Activated T-helper 2 cell treated with anti-CD3 and anti-CD28 coated beads, Interferon-gamma antibody, Interleukin-2, Interleukin-4, amounts not matched to agents 10 μg/mL and 5 μg/mL and 100 μg/mL, durations not matched to agents 14 hours and 24 hours and 36 hours (primary cell): Measurements from ENCODE around the gene TRAF3IP3. TPM values are rescaled to one million over a fixed set of nuclear protein-coding genes. Genes with fewer than 3 reads are reported as not detected.

Experiments used
- DNase-seq: peaks from one replicate; pipeline ENCODE4 v3.0.0; 2021; ENCODE audit warnings: low spot score
- H3K27ac Mint-ChIP-seq: one replicate; pipeline ENCODE4 v1.8.0; 2021; ENCODE audit warnings: mixed read lengths
- H3K27me3 Mint-ChIP-seq: one replicate; pipeline ENCODE4 v1.8.0; 2021; ENCODE audit warnings: low read depth, mixed read lengths
- H3K36me3 Mint-ChIP-seq: one replicate; pipeline ENCODE4 v1.8.0; 2021; ENCODE audit warnings: low read depth, mixed read lengths
- H3K4me1 Mint-ChIP-seq: one replicate; pipeline ENCODE4 v1.8.0; 2021; ENCODE audit warnings: low read depth, mixed read lengths
- H3K4me3 Mint-ChIP-seq: one replicate; pipeline ENCODE4 v1.8.0; 2021; ENCODE audit warnings: low read depth, mild to moderate bottlenecking, moderate library complexity, mixed read lengths
- H3K9me3 Mint-ChIP-seq: one replicate; pipeline ENCODE4 v1.8.0; 2021; ENCODE audit warnings: mixed read lengths
- intact Hi-C: fragments of 100-400 bp; cut with micrococcal nuclease; formaldehyde crosslinking; loops from one replicate; pipeline ENCODE4 v1.15.1; 2023
- total RNA-seq: library from RNA; stranded (reverse); gene quantifications from 2 replicates; pipeline ENCODE4 v1.2.3, GENCODE V29; 2022

TRAF3IP3 gene
- total RNA-seq, 1 donor from 2014 or later: 386 TPM

GRCh38 chr1:209723265-209723664 is 32.6 kb upstream of the TRAF3IP3 start:
- Mint-ChIP-seq H3K27ac (peak overlapping the region; percentile 100), H3K9me3 (peaks cover 6% of the 10 kb centered on the region), H3K4me3 (no peak overlapping the region), H3K27me3 (no peaks in the 10 kb centered on the region), H3K4me1 (peaks cover 67% of the 10 kb centered on the region), H3K36me3 (peaks cover 31% of the 10 kb centered on the region)
- no peak for DNase-seq
- intact Hi-C loops: no loop called here

- peaks cover 67% of the 10 kb centered on the region for H3K4me1 Mint-ChIP-seq
- peak overlapping the region; percentile 100 for H3K27ac Mint-ChIP-seq
- H3K4me3 Mint-ChIP-seq: peak overlapping the region; percentile 60
- DNase-seq: peak; percentile 16
- intact Hi-C loops: loop anchor here (1.0 to 2.0 kb wide), 6 partner anchors 8 to 63 kb away; no protein-coding TSS in a partner anchor
- H3K27me3 Mint-ChIP-seq: no peaks in the 10 kb centered on the region
- H3K9me3 Mint-ChIP-seq: peaks cover 6% of the 10 kb centered on the region
- peaks cover 31% of the 10 kb centered on the region for H3K36me3 Mint-ChIP-seq
These were observed 31.8 kb upstream of the TRAF3IP3 start for GRCh38 chr1:209723756-209724693.

- Mint-ChIP-seq H3K4me3 (no peak overlapping the region), H3K36me3 (peaks cover 33% of the 10 kb centered on the region), H3K9me3 (peaks cover 13% of the 10 kb centered on the region), H3K27me3 (no peaks in the 10 kb centered on the region), H3K27ac (peak overlapping the region; percentile 88), H3K4me1 (peaks cover 51% of the 10 kb centered on the region)
- no peak for DNase-seq
- intact Hi-C loops: no loop called here
These were observed 28.6 kb upstream of the TRAF3IP3 start for GRCh38 chr1:209727286-209727685.

DNA sequence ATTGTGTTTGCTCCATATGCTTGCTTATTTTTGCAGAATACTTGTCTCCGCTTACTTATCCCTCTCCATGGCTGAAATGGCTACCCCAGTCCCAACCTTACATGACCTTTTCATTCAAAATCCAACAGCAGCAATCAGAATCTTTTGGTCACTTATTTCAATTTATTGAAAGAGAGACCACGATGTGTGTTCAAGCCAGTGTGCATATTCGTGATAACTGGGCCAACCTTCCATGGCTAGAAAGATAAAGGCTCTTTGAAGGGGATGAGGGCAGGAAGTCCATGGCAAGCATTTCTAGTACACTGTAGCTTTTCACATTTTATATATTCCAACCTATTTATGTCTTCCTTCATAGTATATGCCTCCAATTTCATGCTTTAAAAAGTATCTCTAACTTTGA is 28.1 kb upstream of the TRAF3IP3 start:
- H3K4me3 Mint-ChIP-seq: no peak overlapping the region
- H3K27ac Mint-ChIP-seq: peak overlapping the region; percentile 60
- peaks cover 33% of the 10 kb centered on the region for H3K36me3 Mint-ChIP-seq
- peaks cover 49% of the 10 kb centered on the region for H3K4me1 Mint-ChIP-seq
- intact Hi-C loops: no loop called here
- peaks cover 13% of the 10 kb centered on the region for H3K9me3 Mint-ChIP-seq
- no peaks in the 10 kb centered on the region for H3K27me3 Mint-ChIP-seq
- no peak for DNase-seq

- Mint-ChIP-seq H3K4me3 (no peak overlapping the region), H3K4me1 (peaks cover 49% of the 10 kb centered on the region), H3K27ac (no peak overlapping the region), H3K9me3 (peaks cover 13% of the 10 kb centered on the region), H3K36me3 (peaks cover 35% of the 10 kb centered on the region), H3K27me3 (no peaks in the 10 kb centered on the region)
- intact Hi-C loops: no loop called here
- no peak for DNase-seq
These were observed 27.4 kb upstream of the TRAF3IP3 start for GRCh38 chr1:209728466-209728865.

GRCh38 chr1:209729436-209729835 is 26.4 kb upstream of the TRAF3IP3 start:
- H3K9me3 Mint-ChIP-seq: peaks cover 13% of the 10 kb centered on the region
- no peak overlapping the region for H3K4me3 Mint-ChIP-seq
- peak overlapping the region; percentile 33 for H3K27ac Mint-ChIP-seq
- H3K36me3 Mint-ChIP-seq: peaks cover 37% of the 10 kb centered on the region
- H3K4me1 Mint-ChIP-seq: peaks cover 48% of the 10 kb centered on the region
- no peaks in the 10 kb centered on the region for H3K27me3 Mint-ChIP-seq
- intact Hi-C loops: no loop called here
- DNase-seq: no peak

DNA sequence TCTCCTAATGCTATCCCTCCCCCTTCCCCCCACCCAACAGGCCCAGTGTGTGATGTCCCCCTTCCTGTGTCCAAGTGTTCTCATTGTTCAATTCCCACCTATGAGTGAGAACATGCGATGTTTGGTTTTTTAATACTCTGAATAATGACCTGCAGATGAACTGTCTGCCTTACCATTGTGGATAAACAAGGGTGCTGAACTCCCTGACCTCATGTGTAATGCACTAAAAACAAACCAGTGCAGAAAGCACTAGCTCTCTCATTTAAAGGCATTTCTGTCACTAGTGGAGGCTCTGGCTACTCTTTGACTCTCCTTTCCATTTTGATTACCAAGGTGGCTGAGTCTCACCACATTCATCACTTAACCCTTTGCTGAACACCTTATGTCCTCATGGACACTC is 23.1 kb upstream of the TRAF3IP3 start:
- no peak for DNase-seq
- Mint-ChIP-seq H3K9me3 (peaks cover 13% of the 10 kb centered on the region), H3K4me3 (no peak overlapping the region), H3K4me1 (peaks cover 52% of the 10 kb centered on the region), H3K27me3 (no peaks in the 10 kb centered on the region), H3K27ac (peak overlapping the region; percentile 59), H3K36me3 (peaks cover 27% of the 10 kb centered on the region)
- intact Hi-C loops: no loop called here

DNA sequence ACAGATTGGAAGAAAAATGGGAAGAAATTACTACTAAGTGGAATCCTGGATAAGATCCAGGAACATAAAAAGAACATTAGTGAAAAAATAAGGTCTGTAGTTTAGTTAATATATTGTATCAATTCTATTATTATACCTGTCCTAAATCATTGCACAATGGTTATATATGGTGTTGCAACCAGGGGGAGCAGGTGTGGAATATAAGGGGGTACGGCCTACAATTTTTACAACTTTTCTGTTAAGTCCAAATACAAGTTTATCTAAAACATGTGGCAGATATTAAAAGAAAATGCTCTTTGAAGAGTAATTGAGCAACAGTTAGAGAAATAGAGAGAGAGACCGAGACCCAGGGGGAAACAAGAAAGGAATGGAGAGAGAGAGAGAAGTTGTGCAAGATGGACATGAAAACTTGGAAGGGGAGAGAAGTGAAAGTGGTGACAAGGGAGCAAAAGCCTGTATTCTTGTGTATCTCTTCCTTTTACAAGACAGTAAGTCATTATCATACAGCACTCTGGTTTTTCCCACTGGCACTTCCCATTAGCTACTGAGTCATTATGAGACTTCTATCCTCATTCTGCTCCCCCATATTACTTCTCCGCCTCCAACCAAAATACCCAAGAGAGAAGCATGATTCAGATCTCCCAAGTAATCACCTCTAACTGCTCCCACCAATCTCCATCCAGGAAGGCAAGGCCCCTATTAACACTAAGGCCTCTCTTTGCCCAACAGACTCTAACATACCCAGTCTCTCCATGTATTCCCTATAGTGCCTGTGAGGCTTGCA is 22.3 kb upstream of the TRAF3IP3 start:
- peaks cover 29% of the 10 kb centered on the region for H3K36me3 Mint-ChIP-seq
- peaks cover 51% of the 10 kb centered on the region for H3K4me1 Mint-ChIP-seq
- H3K27me3 Mint-ChIP-seq: no peaks in the 10 kb centered on the region
- DNase-seq: no peak
- peak overlapping the region; percentile 15 for H3K4me3 Mint-ChIP-seq
- H3K27ac Mint-ChIP-seq: peak overlapping the region; percentile 59
- intact Hi-C loops: no loop called here
- peaks cover 13% of the 10 kb centered on the region for H3K9me3 Mint-ChIP-seq

- H3K9me3 Mint-ChIP-seq: no peaks in the 10 kb centered on the region
- intact Hi-C loops: loop anchor here (1.0 kb wide), 5 partner anchors 11 to 32 kb away; no protein-coding TSS in a partner anchor
- peaks cover 54% of the 10 kb centered on the region for H3K4me1 Mint-ChIP-seq
- H3K27me3 Mint-ChIP-seq: no peaks in the 10 kb centered on the region
- peaks cover 17% of the 10 kb centered on the region for H3K36me3 Mint-ChIP-seq
- DNase-seq: no peak
- H3K27ac Mint-ChIP-seq: peak overlapping the region; percentile 93
- no peak overlapping the region for H3K4me3 Mint-ChIP-seq
These were observed 19.2 kb upstream of the TRAF3IP3 start for GRCh38 chr1:209736490-209737117.

DNA sequence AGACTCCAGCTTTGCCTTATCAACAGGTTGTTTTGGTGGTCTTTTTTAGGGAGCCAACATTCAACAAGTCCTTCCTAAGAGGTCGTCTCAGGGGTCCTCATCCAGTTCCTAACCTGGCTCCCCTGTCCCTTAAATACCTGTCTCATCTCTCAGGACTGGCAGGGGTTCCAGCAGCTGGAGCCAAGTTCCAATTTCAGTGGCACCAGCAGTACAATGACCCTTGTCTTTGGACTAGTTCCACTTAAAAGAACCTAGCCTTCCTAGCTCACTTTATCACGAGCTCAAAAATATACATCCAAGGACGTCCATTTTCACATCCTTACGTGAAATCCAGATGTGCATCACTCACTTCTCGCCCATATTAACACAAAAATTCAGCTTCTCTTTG is 18.7 kb upstream of the TRAF3IP3 start:
- no peak for DNase-seq
- intact Hi-C loops: no loop called here
- peaks cover 59% of the 10 kb centered on the region for H3K4me1 Mint-ChIP-seq
- H3K4me3 Mint-ChIP-seq: no peak overlapping the region
- no peaks in the 10 kb centered on the region for H3K9me3 Mint-ChIP-seq
- H3K36me3 Mint-ChIP-seq: peaks cover 17% of the 10 kb centered on the region
- H3K27ac Mint-ChIP-seq: peak overlapping the region; percentile 93
- H3K27me3 Mint-ChIP-seq: no peaks in the 10 kb centered on the region

GRCh38 chr1:209738270-209738669 is 17.6 kb upstream of the TRAF3IP3 start:
- Mint-ChIP-seq H3K27me3 (no peaks in the 10 kb centered on the region), H3K9me3 (no peaks in the 10 kb centered on the region), H3K4me1 (peaks cover 62% of the 10 kb centered on the region), H3K36me3 (peaks cover 10% of the 10 kb centered on the region), H3K4me3 (no peak overlapping the region), H3K27ac (no peak overlapping the region)
- intact Hi-C loops: no loop called here
- no peak for DNase-seq

GRCh38 chr1:209741193-209741592 is 14.7 kb upstream of the TRAF3IP3 start:
- H3K36me3 Mint-ChIP-seq: peaks cover 4% of the 10 kb centered on the region
- DNase-seq: no peak
- H3K27ac Mint-ChIP-seq: peak overlapping the region; percentile 81
- no peak overlapping the region for H3K4me3 Mint-ChIP-seq
- intact Hi-C loops: no loop called here
- H3K27me3 Mint-ChIP-seq: no peaks in the 10 kb centered on the region
- peaks cover 49% of the 10 kb centered on the region for H3K4me1 Mint-ChIP-seq
- no peaks in the 10 kb centered on the region for H3K9me3 Mint-ChIP-seq
